ENCODE measurements around the gene TMEM231.
"Not testable (repeated sequence)": the region's sequence is repeated elsewhere in the genome, so short reads cannot be mapped to it uniquely, and the experiment has no call there.

TMEM231 gene

DNA sequence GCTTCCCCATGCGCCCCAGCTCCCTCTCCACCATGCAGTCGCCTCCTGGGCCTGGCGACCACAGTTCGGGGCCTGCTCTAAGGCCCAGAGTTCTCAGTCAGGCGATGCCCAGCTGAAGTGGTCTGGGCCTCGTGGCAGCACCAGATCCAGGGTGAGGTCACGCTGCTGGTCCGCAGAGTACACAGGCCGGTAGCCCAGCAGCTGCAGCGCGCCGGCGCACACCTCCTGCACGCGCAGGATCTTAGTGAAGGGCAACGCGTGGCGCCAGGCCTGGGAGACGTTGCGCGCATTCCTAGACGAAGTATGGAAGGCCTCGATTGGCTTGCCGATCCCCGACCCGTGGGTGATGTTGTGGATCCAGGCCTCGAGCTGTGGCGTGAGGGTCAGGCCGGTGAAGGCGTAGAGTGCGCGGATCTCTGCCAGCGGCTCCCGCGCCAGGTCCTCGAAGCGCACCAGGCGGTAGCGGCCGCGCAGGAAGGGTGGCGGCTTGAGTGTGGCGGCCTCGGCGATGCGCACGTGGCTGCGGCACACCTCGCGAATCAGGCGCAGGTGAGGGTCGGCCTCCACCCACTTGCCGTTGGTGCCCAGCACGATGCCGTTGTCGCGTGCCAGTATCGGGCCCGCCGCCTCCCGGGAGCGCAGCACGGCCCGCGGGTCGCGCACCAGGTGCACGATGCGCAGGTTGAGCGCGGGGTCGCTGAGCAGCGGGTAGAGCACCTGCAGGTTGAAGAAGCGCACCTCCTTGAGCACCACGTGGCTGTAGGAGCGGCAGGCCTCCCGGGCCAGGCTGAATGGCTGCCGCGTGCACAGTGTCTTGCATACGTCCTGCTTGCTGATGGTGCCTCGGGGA is 26.8 kb downstream of the TMEM231 start:
- no peak for DNase-seq

DNA sequence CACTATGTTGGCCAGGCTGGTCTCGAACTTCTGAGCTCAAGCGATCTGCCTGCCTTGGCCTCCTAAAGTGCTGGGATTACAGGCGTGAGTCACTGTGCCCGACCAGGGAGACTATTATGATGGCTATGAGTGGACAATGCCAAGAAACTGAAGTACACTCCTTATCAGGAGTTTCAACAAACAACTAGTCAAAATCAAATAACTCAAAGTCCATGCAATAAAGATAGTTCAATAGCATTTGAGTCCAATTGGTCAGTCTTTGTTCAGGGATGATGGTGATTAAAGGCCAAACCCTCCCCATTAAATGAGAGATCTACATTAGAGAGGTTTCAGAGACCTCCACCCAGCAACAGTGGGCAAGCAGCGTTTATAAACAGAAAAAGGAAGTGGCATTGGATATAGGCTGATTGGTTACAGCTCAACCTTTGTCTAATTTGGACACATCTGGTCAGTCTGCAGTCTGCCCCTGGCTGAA is 28.2 kb downstream of the TMEM231 start:
- no peak for DNase-seq

DNA sequence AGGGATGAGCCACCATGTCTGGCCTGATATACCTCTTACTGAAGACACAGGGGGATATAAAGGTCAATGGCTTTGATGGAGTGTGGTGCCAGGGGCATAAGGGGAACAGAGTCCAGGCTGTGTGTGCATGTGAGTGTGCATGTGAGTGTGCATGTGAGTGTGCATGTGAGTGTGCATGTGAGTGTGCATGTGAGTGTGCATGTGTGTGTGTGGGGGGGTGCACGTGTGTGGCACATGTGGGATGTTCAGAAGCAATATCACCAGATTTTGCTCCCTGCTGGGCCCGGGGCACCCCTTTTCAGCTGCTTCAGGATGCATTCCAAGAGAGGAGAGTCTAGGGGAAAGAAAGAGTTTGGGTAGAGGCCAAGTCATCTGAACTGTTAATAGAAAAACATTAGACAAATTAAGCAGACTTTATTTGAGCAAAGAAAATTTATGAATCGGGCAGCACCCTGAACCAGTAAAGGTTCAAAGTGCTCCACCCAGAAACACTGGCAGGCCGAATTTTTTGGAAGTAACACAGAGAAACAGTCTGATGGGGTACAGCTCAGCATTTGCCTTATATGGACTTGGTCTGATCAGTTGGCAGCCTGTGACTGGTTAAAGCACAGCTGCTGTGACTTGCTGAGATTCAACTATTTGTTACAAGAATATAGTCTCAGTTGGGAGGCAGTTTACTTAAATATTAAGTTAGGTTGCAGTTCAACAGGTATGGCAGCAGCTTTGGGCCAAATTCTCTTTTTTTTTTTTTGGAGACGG is 29.8 kb downstream of the TMEM231 start:
- no peak for DNase-seq

DNA sequence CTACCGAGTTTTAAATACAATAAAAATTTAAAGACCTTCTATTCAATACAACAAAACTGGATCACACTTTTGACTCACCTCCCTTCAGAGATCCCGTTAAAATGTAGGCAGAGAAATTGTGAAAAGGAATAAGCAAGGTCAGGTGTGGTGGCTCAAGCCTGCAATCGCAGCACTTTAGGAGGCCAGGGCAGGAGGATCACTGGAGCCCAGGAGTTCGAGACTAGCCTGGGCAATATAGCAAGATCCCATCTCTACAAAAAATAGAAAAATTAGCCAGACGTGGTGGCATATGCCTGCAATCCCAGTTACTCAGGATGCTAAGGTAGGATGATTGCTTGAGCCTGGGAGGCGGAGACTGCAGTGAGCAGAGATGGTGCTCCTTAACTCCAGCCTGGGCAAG is 36.9 kb downstream of the TMEM231 start:
- DNase-seq: no peak

DNA sequence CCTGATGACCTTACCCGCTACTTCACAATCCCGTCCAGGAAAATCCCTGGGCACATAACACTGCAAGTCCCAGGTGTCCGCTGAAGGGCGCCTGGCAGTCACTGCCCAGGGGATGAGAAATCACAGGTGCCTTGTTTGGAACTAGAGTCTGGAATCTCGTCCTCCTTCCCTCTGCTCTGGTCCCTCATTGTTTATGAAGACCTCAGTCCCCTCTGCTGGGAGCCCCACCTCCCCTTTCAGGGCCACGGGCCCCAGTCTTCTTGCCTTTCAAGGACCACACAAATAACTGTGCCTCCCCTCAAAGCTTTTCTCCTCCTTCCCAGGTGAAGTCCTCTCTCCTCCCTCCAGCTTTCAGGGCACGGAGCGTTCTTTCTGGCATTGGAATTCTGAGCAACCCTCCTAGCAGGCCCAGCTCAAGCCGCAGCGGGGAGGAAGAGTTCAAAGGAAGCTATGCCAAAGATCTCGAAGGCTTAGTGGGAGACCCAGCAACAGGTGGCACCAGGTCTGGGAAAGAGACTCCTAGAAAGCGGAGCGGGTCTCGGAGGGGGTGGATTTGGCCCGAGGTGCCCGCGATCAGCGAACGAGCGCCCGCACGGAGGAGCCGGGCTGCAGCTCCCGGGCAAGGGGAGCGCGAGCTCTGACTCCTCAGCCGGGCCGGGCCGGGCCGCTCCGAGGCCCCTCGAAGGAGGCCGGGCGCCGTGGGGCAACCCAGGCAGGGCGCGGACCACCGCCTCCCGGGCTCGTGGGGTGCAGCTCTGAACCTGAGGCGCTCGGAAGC is 39.7 kb downstream of the TMEM231 start:
- DNase-seq: peak; percentile 39

DNA sequence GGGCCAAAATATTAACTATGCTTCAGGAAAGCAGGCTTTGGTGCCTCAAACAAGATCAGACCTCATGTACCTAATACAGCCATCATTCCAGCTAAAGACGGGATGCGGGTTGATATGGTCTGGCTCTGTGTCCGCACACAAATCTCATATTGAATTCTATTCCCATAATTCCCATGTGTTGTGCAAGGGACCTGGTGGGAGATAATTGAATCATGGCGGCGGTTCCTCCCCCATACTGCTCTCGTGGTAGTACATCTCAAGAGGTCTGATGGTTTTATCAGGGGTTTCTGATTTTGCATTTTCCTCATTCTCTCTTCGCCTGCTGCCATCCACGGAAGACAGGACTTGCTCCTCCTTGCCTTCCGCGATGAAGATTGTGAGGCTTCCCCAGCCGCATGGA is 41.8 kb downstream of the TMEM231 start:
- no peak for DNase-seq

DNA sequence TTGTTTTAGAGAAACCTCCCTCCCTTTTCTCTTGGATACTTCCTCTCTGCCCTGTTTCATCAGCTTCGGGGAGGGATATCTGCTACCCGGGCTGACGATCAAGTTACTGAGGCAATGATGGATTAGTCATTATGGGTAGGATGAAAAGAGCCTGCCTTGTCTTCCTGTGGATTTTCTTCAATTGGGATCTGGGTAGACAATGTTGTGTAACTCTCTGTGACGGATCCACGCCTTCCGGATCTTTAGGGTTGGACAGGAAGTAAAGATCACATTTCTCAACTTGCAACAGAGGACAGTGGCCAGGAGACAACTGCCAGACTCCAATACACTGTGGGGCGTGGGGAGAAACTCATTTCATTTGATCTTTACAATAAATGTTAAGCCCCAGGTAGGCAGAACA is 49.5 kb downstream of the TMEM231 start:
- no peak for DNase-seq

DNA sequence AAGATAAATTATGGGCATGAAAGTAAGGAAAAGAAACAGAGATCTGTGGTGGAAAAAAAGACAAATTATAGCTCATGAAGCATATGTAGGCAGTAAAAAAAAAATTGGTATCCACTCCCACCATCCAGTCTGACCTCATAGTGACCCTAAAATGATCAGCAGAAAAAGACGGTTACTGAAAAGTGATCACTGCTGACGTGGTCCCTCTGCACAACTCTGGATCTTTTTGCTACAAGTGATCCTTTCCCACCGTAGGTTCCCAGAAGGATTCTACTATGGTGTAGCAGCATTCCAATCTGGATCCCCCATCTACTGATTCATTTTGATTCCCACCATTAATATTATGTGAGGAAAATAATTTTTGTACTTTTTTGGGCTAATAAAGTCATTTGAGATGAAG is 49.9 kb downstream of the TMEM231 start:
- DNase-seq: no peak

DNA sequence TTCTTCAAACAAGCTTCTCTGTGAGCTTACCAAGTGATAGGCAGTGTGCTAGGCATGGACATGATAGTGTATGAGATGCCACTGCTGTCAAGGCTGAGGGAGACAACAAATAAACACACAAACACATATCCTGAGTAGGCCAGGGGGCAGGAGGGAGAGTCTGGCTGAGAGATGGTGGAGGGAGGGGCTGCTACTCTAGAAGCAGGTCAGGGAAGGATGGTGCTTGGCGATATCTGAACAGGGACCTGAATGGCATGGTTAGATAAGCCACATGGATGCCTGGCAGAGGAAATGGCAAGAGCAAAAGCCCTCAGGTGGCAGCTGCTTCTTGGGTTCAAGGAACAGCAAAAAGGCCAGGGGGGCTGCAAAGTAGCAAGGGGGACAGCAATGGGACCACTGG is 52.3 kb downstream of the TMEM231 start:
- DNase-seq: no peak

DNA sequence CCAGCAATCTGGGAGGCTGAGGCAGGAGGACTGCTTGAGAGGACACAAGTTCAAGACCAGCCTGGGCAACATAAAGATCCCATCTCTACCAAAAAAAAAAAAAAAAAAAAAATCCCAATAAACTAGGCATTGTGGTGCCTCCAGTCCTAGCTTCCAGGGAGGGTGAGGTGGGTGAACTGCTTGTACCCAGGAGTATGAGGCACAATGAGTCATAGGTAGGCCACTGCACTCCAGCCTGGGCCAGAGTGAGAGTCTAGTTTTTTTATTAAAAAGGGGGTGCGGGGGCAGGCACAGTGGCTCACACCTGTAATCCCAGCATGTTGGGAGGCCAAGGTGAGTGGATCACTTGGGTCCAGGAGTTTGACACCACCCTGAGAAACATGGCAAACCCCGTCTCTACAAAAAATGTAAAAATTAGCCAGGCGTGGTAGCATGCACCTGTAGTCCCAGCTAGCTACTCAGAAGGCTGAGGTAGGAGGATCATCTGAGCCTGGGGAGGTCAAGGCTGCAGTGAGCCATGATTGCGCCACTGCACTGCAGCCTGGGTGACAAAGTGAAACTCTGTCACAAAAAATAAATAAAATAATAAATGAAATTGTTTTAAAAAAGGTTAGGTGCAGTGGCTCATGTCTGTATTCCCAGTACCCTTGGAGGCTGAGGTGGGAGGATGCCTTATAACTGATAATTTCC is 53.0 kb downstream of the TMEM231 start:
- DNase-seq: no peak

DNA sequence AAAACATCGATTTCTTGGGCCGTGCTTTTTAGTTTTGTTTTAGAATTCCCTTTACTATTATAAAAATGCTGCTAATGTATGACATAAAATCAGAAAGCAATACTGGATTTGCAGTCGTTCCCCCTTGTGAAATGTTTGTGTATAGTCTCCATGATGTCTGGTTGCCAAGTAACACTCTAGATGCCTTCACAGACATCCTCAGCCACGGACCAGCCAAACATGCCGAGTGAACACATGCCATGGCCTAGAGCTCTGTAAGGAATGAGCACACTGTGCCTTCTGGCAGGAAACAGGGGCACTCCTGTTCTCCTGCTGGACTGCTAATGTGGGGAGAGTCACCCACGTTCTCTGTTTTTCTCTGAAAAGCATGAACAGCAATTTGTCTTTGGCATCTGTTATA is 54.2 kb downstream of the TMEM231 start:
- DNase-seq: not testable (repeated sequence)

DNA sequence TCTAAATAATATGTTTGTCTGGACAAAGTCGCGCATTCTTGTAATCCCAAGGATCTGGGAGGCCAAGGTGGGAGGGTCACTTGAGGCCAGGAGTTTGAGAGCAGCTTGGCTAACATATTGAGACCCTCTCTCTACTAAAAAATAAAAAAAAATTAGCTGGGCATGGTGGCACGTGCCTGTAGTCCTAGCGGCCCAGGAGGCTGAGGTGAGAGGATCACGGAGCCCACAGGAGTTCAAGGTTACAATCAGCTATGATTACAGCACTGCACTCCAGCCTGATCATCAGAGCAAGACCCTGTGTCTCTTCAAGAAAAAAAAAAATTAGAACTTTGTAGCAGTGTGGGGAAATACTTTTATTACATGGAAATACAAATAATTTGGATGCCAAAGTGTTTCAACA is 54.7 kb downstream of the TMEM231 start:
- DNase-seq: no peak

DNA sequence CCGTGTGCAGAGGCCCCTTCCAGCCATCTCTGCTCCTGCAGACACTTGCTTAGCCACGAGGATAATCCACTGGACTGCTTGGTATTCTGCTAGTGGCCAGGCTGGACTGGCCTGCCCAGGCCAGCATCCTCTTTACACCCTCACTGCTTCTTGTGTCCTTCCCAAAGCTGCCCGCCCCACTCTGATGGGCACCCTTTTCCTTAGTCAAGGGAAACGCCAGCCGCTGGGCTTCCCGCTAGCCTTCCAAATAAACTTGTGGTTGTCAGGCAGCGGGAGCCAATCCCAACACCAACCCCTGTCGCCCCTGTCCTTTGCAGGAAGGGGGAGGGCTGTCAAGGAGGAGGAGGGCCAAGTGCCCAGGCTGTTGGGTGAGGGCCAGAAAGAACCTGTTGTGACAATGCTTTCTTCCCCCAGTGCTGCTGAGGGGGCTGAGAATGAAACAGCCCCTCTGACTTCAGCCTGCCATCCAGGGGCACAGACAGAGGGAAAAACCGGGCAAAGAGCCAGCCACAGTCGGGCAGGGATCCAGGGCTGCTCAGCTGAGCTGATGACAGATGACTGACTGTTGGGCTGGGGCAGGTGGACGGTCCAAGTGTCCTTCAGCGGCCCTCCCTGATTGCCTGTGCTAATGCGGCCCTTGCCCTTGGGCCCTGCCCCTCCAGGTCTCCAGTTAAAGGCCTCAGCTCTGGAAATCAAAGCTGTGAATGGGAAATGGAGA is 57.3 kb downstream of the TMEM231 start:
- DNase-seq: peak; percentile 77

DNA sequence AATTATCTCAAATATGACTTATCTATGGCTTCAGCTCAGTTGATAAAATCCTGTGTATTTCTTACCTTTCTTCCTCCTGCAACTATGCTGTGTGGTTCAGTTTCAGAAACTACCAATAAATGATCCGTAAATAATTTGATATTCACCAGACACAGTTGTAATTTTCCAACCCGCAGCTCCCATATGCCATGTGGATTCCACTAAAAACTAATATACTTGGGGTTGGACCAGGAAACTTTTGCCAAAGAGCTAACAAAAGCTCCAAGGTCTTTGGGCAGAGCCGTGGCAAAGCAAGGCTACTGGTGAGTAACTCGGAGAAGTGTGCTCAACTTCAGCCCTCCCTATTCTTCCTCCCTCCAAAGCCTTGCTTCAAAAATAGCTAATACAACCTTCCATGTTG is 58.5 kb downstream of the TMEM231 start:
- no peak for DNase-seq

DNA sequence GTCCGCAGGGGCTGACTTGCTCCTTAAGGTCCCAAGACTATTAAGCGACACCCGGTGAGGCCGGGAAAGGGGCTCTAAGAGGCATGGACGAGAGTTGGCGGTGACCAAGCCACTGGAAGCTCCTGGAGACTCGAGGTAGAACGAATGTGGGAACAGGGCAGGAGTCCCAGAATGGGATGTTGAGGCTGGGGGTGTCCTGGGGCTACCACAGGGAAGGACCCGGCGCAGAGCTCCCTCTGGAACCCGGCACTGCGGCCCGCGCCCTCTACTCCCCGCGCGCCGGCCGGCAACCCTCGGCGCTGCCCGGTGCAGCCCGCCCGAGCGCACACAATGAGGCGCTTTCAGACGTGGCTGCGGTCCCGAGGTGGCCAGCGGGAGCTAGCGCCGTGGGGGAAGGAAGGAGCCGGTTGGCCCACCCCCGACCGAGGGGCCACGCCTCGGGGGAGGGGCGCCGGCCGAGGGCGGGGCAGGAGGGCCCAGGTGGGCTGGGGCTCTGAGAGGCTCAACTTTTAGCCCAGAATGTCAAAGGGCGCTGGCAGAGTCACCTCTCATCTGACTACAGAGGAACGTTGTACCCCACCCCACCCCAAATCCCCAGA is 60.9 kb downstream of the TMEM231 start, which contains the start of gene CHST6:
CHST6 (minus strand) TSS at position 366 of the 599 bp plus-strand sequence. CDS start 15,613 bp downstream, outside the sequence.
- peak; percentile 2 for DNase-seq

DNA sequence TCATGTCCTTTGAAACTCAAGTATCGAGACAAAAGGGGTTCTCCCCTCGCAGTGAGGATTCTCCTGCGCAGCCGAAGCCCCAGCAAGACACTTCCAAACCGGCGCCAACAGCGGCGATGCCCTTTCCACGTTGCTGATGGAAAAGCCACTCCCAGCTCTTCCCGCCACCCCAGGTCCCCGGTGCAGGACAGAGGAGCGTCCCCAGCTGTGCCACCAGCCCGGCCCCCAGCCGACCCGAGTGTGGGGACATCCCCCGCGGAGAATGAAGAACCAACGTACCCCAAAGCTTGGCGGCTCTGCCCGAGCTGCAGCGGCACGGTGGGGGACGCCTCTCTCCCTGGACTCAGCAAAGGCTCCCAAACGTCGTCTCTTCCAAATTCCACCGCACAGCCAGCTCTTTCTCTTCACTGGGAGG is 61.4 kb downstream of the TMEM231 start:
- no peak for DNase-seq

DNA sequence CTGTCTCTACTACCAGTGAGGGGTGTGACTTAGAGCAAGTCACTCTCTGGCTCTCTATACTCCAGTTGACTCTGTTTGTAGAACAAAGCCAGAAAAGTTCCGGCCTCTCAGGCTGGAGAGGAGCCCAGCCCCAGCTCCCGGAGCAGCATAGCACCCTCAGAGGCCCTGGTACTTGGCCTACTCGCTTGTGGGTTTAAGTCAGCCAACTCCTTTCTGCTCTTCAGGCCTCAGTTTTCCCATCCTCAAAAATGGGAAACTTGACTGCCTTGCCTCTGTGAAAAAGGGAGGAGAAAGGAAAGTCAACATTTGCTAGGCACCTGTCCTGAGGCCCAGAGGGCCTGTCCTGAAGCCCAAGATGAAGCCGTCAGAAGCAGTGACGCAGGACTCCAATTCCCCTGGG is 61.9 kb downstream of the TMEM231 start:
- no peak for DNase-seq

DNA sequence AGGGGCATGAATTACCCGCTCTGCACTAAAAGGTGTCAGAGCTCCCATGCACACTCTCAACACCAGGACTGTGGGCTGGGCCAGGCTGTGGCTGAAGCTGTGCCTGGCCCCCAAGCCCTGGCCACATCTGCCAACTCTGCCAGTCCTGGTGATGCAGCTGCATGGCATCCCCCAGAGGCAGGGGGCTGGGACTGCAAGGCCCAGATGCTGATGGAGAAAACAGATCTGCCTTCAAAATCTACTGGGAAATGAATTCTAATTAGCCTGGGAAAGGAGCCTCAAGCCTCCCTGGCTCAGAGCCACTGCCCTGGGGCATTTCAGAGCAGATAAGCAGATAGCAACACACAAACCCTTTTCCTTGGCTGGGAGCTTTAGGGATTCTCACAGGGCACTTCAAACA is 64.2 kb downstream of the TMEM231 start:
- DNase-seq: peak; percentile 38

DNA sequence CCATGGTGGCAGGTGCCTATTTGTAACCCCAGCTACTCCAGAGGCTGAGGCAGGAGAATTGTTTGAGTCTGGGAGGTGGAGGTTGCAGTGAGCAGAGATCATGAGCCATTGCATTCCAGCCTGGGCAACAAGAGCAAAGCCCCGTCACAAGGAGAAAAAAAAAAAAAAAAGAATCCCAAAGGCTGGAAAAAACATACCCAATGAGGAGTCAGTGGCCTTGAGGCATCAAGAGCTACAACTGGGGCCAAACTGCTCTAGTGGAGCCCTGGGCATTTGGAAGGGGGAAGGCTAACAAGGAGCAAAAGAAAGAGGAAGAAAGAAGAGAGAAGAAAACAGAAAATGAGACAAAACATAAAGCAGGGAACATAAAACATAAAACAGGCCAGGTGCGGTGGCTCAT is 67.7 kb downstream of the TMEM231 start:
- no peak for DNase-seq

Data from NCI-H1092 treated with DMSO at 0.1 percent for 48 hours (cell line).